Prostate gland (tissue), 2 donors: ENCODE data around the gene CPNE2. TPM values are rescaled to one million over a fixed set of nuclear protein-coding genes. Genes with fewer than 3 reads are reported as not detected.

Experiments used
- DNase-seq: peaks from one replicate; pipeline ENCODE4 v3.0.0-alpha.2; 2019; ENCODE audit warnings: low spot score
- H3K27ac ChIP-seq, 2 donors: fragments of 200-600 bp; sonication (generic); 2 replicates each; pipeline ENCODE4 v1.5.1; 2017 to 2019
- H3K27me3 ChIP-seq: fragments of 200-600 bp; sonication (generic); replicated peaks from 2 replicates; pipeline ENCODE4 v1.5.1; 2019; ENCODE audit not compliant: insufficient read depth
- H3K36me3 ChIP-seq, 2 donors: fragments of 200-600 bp; sonication (generic); 1 replicate in 1 of 2; 2 replicates in 1 of 2; pipeline versions ENCODE4 v1.5.1 to v1.8.1; 2017 to 2019
- H3K4me1 ChIP-seq: fragments of 200-600 bp; sonication (generic); replicated peaks from 2 replicates; pipeline ENCODE4 v1.5.1; 2019
- H3K4me3 ChIP-seq, 2 donors: fragments of 200-600 bp; sonication (generic); 2 replicates each; pipeline ENCODE4 v1.5.1; 2017 to 2019
- H3K9me3 ChIP-seq: fragments of 200-600 bp; sonication (generic); 2 replicates; pipeline ENCODE4 v1.5.1; 2017
- CTCF ChIP-seq, 4 experiments: fragments of 200-600 bp in 2 of 4; fragments of 450-650 bp in 2 of 4; sonication (generic) in 2 of 4; IDR thresholded peaks; 1 replicate in 3 of 4; 2 replicates in 1 of 4; pipeline ENCODE4 v1.5.1; 2016 to 2019; ENCODE audit warnings: antibody characterized with exemption in 4 of 4, mild to moderate bottlenecking in 2 of 4, moderate library complexity in 2 of 4
- POLR2A ChIP-seq: fragments of 450-650 bp; IDR thresholded peaks from one replicate; pipeline ENCODE4 v1.6.1; 2016; ENCODE audit warnings: antibody characterized with exemption, mild to moderate bottlenecking
- POLR2AphosphoS5 ChIP-seq: sonication (generic); formaldehyde crosslinking; IDR thresholded peaks from one replicate; pipeline ENCODE4 v1.6.1; 2017; ENCODE audit warnings: antibody characterized with exemption
- WGBS: methylation state at CpG from one replicate; pipeline ENCODE4 v1.1.5; 2018; 5-methylcytosine and 5-hydroxymethylcytosine counted together
- intact Hi-C: fragments of 100-400 bp; cut with DNase I; formaldehyde crosslinking; loops from one replicate; pipeline ENCODE4 v1.14.2; 2022
- total RNA-seq, 2 donors: library from RNA; depleted of rRNA; stranded (reverse); fragments of >200 nt; gene quantifications; one replicate each; pipeline ENCODE4 v1.1.0, GENCODE V29; 2016

Gene CPNE2
- total RNA-seq, 2 donors from 2014 or later = 22.3 to 23.3 TPM

- no peaks in the 10 kb centered on the region for H3K9me3 ChIP-seq
- no peaks in the 10 kb centered on the region for H3K36me3 ChIP-seq
- DNase-seq = no peak
- intact Hi-C loops = no loop called here
- H3K27me3 ChIP-seq = no peaks in the 10 kb centered on the region
- TF ChIP-seq POLR2AphosphoS5 (no peak), CTCF (IDR thresholded peaks at IDR 0.05) (no peak), POLR2A (no peak)
- no peak overlapping the region for H3K4me3 ChIP-seq
- no peak overlapping the region for H3K27ac ChIP-seq
- 26% methylated on average over 3 of the region's 3 CpGs for WGBS
- peaks cover 5% of the 10 kb centered on the region for H3K4me1 ChIP-seq
Observed at GRCh38 chr16:57179215-57179828, 86.9 kb downstream of the CPNE2 start.

GRCh38 chr16:57184113-57184512 lies 91.7 kb downstream of the CPNE2 start:
- 96% methylated on average over 4 of the region's 4 CpGs for WGBS
- intact Hi-C loops = loop anchor here (10.0 kb wide), 2 partner anchors 111 to 231 kb away; no protein-coding TSS in a partner anchor
- TF ChIP-seq POLR2A (no peak), CTCF (IDR thresholded peaks at IDR 0.05) (no peak)
- no peaks in the 10 kb centered on the region for H3K36me3 ChIP-seq
- no peaks in the 10 kb centered on the region for H3K4me1 ChIP-seq
- no peaks in the 10 kb centered on the region for H3K27me3 ChIP-seq
- DNase-seq = no peak
- H3K9me3 ChIP-seq = no peaks in the 10 kb centered on the region
- H3K4me3 ChIP-seq = no peak overlapping the region
- H3K27ac ChIP-seq = no peak overlapping the region

GRCh38 chr16:57184887-57185445 lies 92.6 kb downstream of the CPNE2 start:
- intact Hi-C loops = loop anchor here (10.0 kb wide), 2 partner anchors 110 to 230 kb away; no protein-coding TSS in a partner anchor
- H3K27ac ChIP-seq = peak overlapping the region; percentile 87 to 92
- H3K9me3 ChIP-seq = no peaks in the 10 kb centered on the region
- WGBS = 25% methylated on average over 15 of the region's 15 CpGs
- H3K4me3 ChIP-seq = peak overlapping the region; percentile 71 to 76
- no peak for TF ChIP-seq POLR2AphosphoS5
- TF ChIP-seq POLR2A = no peak
- TF ChIP-seq CTCF (IDR thresholded peaks at IDR 0.05) = no peak
- DNase-seq = no peak
- H3K4me1 ChIP-seq = peaks cover under 1% of the 10 kb centered on the region
- H3K36me3 ChIP-seq = no peaks in the 10 kb centered on the region
- no peaks in the 10 kb centered on the region for H3K27me3 ChIP-seq

GRCh38 chr16:57185446-57185944 lies 93.1 kb downstream of the CPNE2 start:
- peak overlapping the region; percentile 87 to 92 for H3K27ac ChIP-seq
- under 1% methylated on average over 37 of the region's 37 CpGs for WGBS
- intact Hi-C loops = loop anchor here (10.0 kb wide), 2 partner anchors 109 to 229 kb away; no protein-coding TSS in a partner anchor
- H3K36me3 ChIP-seq = no peaks in the 10 kb centered on the region
- peak; percentile 30 for DNase-seq
- H3K4me3 ChIP-seq = peak overlapping the region; percentile 71 to 76
- peaks cover 6% of the 10 kb centered on the region for H3K4me1 ChIP-seq
- no peak for TF ChIP-seq POLR2AphosphoS5
- no peak for TF ChIP-seq POLR2A
- peak in 1 of 4 experiments; percentile 15 for TF ChIP-seq CTCF (IDR thresholded peaks at IDR 0.05)
- H3K9me3 ChIP-seq = no peaks in the 10 kb centered on the region
- no peaks in the 10 kb centered on the region for H3K27me3 ChIP-seq
